NCI-H1092 treated with DMSO at 0.1 percent for 48 hours (cell line): ENCODE results near the gene CYP46A1.
"Not testable (repeated sequence)": the region's sequence is repeated elsewhere in the genome, so short reads cannot be mapped to it uniquely, and the experiment has no call there.

ENCODE experiments used
- DNase-seq: peaks from one replicate; lab custom pipeline; 2025; lab: John Stamatoyannopoulos, UW

The CYP46A1 gene

DNA sequence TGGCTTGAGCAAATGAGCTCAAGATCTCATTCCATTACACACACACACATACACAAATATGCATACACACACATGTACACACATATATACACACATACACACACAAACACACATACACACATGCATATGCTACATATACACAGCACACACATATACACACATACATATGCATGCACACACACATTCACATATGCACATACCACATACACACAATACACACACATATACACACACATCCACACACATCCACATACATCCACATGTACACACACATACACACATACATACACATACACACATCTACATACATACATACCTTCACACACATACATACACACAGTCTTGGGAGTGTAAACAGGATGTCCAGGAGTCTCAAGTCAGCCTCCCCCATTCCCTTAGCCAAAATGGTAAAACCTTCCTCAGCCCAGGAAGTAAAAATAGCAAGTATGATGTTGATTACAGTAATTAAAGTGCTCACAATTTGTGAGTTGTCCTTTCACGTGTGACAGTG, 26.4 kb upstream of the CYP46A1 start:
- DNase-seq: no peak

DNA sequence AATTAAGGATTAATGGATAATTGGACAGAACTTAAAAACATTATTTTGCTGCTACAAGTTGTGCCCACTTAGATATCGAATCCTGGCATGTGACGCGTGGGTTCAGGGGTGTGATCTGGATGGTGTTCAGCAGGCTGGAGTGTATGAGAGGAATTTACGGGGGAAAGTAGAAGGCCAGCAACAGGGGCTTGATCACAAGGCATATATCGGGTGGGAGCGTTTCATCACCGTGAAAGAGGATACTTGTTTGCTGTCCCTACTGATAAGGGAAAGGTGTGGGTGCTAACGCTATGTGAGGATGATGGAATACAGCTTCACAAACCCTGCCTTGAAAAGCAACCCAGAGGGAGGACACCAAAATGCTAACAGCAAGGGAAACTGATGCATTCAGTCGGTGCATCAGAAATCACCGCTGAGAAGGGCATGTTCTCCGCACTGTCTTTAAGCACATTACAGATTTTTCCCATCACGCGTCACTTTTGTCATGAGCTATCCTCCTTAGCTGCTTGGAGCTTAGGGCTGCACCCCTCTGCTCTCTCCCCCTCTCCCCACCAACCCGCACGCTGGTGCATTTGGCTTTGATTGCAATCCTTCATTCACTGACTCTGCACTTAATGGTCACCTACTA, 25.8 kb upstream of the CYP46A1 start:
- no peak for DNase-seq

DNA sequence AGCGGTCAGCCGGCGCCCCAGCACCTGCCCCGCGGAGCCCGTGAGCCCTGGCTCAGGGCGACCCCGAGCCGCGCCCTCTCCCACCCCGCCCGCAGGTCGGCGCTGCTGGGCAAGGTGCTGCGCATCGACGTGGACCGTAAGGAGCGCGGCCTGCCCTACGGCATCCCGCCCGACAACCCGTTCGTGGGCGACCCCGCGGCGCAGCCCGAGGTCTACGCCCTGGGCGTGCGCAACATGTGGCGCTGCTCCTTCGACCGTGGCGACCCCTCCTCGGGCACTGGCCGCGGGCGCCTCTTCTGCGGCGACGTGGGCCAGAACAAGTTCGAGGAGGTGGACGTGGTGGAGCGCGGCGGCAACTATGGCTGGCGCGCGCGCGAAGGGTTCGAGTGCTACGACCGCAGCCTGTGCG, 24.8 kb upstream of the CYP46A1 start:
- DNase-seq: no peak

DNA sequence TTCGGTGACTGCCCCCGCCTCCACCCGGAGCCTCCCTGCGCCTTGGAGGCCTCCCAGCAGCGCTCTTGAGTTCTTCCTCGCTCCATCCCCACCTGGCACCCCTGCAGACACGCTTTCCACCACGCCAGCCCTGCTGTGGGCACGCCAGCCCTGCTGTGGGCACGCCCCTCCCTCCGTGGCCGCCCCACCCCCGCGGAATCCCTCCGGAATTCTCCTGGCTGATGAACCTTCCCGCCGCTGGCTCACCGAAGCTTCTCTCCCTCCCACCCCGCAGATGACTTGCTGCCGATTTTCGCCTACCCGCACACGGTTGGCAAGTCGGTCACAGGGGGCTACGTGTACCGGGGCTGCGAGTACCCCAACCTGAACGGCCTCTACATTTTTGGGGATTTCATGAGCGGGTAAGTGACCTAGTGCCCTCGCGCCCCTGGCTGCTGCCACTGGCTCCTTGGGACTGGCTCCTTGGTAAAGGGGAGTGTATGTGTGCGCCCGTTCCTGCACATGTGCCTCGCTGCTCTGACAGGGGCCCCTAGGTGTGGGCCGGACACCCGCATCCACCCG, 24.0 kb upstream of the CYP46A1 start:
- no peak for DNase-seq

DNA sequence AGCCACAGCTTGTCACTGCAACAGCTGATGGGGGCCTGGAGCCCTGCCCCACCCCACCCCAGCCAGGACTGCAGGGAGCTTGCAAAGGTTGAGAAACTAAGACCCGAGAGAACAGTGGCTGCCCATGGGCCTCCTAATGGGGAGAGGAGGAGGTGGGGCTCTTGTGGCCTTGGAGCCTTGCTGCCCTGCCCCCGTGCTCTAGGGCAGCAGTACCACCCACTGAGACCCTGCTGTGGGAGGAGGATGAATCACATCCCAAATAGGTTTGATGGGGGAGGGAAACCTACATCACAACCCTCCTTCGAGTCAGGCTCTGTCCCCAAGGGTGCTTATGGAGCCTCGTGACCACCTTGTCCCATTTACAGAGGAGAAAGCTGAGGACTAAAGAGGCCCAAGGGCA, 23.3 kb upstream of the CYP46A1 start:
- no peak for DNase-seq

DNA sequence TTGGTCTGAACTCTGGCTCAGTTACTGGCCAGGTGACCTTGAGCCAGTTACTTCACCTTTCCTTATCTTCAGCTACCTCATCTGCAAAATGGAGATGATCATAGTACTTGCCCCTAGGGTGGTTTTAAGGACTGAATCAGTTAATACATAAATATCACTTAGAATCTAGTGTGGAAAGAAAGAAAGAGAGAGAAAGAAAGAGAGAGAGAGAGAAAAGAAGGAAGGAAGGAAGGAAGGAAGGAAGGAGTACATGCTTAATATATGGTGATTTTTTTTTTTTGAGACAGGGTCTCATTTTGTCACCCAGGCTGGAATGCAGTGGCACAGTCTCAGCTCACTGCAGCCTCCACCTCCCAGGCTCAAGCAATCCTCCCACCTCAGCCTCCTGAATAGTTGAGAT, 22.9 kb upstream of the CYP46A1 start:
- not testable (repeated sequence) for DNase-seq

DNA sequence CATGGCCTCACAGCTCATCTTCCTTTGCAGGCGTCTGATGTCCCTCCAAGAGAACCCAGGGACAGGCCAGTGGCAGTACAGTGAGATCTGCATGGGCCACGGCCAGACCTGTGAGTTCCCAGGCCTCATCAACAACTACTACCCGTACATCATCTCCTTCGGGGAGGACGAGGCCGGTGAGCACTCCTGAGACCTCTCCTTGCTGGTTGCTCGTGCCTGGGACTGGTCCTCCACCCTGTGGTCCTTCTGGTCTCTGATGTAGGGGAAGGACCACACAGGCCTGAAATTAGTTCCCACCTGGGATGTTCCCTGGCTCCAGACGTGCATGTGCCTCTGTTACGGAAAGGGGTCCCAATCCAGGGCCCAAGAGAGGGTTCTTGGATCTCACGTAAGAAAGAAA, 21.3 kb upstream of the CYP46A1 start:
- no peak for DNase-seq

DNA sequence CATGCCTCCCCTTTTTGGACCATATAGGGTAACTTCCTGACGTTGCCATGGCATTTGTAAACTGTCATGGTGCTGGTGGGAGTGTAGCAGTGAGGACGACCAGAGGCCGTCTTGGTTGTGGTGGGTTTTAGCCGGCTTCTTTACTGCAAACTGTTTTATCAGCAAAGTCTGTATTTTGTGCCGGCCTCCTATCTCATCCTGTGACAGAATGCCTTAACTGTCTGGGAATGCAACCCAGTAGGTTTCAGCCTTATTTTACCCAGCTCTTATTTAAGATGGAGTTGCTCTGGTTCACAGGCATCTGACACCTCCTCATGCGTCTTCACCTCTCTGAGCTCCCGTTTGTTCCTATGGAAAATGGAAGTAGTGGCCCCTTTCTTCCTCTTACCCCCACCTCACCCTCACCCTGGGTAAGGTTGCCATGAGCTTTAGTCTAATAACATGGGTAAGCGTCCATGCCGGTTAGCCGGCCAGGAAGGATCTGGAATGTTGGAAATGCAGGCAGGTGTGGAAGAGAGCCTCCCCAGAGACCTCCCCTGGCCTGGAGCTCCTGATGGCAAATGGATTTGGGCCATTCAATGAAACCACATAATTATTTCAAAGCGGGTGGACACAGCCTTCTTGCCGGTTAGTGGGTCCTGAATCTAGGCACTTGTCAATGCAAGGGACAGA, 20.6 kb upstream of the CYP46A1 start:
- DNase-seq: no peak

DNA sequence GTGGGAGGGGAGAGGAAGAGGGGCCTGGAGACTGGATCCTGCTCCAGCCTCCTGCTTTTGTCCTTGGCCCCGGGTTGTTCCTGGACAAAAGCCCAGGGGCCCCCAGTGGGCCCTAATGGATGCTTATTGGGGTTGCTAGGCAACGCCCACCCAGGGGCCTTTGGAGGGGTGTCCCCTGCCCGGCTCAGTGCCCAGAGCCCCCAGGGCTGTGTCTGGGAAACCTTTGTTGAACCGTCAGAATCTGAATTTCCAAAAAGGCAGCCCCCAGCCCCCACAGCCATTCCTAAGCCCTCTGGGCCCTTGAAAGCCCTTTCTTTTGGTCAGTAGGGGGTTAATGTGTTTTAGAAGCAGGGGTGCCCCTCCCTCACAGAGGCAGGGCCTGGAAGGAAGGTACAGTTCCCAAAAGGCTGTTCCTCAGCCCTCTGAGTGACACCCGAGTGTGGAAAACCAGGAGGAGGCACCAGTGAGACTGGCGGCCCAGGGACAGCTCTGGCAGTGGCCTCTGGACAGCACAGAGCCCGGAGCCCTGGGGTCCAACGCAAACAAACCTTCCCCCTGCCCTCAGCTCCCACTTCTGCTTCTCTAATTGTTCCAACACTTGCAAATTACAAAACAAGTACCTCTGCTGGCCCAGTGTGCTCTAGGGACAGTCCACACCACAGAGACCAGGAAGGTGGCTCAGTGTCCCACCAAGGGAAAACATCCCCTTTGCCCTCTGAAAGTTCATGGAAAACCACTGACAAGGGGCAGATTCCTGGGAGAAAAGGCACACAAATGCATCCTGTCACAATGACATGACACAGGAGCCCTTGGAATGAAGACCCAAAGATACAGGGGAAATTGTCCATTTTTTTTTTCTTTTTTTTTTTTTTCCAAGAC, 19.8 kb upstream of the CYP46A1 start:
- DNase-seq: no peak

DNA sequence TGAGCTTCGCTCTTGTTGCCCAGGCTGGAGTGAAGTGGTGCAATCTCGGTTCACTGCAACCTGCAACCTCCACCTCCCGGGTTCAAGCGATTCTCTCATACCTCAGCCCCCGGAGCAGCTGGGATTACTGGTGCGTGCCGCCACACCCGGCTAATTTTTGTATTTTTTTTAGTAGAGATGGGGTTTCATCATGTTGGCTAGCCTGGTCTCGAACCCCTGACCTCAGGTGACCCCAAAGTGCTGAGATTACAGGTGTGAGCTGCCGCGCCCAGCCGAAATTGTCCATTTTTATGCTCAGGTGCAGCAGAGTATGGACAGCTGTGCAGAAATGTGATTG, 19.2 kb upstream of the CYP46A1 start:
- no peak for DNase-seq

DNA sequence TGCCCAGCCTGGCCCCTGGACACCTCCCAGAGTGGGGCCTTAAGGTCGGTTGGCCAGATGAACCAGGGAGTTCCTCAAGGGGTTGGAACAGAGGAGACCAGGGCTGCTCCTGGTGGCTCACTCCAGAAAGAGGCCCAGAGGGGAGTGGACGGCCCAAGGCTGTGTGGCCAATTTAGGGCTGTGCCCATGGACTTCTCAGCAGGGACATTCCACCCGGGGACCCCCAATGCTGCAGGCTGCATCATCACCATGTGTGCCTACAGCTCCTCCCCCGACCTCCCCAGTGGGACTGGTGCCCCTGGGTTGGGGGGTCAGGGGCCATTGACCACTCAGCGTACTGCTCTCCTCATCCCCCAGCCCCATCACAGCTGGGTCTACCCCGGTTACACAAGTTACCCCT, 17.6 kb upstream of the CYP46A1 start:
- DNase-seq: no peak

DNA sequence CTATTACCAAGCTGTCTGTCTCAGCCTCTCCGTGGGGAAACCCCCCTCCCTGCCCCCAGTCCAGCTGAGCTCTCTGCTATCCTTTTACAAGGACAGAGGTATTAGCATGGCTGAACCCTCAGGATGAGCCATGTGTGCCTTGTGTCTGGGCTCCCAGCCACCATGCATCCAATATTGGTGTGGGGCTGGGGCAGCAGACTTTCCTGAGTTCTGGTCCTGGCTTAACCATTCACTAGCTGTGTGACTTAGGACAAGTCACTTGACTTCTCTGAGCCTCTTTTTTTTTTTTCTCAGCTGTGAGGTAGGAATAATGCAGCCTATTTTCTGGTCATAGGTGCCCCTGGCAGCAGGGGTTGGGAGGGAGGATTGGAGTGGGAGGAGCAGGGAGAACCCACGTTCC, 17.1 kb upstream of the CYP46A1 start:
- no peak for DNase-seq

DNA sequence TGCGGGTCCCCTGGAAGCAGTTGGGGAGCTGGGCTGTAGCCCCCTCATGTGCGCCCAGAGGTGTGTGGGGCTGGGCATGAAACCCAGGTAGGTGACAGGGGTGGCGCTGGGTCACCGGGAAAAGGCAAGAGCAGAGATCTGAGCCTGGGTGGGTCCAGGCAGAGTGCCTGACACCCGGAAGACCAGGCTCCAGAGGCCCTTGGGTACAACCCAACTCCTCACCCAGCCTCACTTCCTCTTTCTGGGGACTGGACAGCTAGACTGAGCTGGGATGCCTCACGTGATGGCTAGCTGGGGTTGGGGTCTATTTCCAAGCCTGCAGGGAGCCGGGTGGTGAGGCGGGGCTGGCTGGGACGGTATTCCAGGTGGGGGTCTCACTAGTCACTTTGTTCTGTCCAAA, 16.3 kb upstream of the CYP46A1 start:
- no peak for DNase-seq

DNA sequence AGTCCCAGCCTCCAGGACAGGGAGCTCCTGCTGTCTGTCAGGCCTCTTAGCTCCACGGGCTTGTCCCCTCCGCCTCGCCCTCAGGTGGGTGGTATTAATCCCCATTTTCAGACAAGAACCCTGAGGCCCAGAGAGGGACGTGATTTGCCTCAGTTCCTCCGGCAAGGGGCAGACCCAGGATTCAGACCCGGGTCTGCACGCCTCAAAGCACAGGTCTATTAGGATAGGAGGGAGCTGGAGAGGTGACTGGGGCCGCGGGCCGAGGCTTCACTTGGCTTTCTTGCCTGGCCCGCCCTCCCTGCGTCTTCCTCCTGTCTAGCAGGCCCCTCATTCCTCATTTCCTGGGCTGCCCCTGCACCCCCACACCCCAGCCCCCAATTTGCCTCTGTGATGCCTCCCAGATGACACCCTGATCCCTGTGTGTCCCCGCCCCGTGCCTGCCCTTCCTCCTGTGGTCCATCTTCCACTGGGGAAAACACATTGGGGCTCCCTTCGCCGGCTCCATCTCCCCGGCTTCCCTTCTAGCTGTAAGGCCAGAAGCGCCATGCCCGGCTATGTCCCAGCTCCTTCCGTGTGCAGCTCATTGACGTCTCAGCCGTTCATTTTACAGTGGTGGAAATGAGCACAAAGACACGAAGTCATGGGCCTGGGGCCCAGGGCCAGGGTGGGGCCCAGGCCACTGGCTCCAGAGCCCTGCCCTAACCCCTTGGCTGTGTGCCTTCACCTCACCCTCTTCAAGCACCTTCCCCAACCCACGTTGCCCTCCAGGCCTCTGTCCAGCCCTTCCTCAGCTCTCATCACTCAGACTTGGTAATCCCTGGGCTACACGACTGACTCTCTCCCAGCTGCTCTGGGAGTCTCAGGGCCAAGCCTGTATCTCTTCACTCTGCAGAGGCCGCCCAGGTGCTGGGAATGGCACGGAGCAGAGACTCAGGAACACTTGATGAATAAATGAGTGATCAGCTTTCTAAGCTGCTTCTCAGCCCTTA, 15.5 kb upstream of the CYP46A1 start:
- DNase-seq: no peak

DNA sequence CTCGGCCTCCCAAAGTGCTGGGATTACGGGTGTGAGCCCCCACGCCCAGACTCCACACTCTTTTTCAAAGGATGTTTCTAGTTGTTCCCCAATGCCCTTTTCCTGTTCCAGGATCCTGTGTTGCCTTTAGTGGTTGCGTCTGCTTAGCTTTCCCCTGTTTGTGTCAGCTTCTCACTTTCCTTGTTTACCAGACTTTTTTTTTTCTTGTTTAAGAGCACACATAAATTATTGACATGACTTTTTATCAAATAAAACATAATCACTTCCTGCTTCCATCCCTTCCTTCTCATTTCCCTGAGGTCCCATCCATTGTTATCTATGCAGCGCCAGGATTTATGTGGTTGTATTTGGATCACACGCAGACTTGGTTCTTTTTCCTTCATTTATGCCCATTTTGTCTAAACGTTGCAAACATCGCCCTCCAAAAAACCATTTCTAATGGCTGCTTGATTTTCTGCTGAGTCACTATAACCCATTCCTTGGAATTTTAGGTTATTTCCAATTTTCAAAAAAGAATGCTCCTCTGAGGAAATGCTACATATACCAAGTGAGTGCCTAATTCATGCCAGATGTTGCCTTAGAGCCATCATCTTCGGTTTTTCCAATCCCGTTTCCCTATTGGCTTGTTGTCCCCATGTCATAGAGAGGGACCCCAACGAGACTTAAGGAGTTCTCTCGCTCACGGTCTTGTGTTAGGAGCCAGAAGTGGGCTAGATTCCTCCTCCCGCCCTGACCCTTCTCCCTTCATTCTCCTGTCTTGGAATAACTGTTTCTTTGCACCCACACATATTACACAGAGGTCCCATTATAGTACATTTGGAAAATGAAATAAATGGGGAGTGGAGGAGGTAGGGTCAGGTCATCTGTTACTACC, 13.5 kb upstream of the CYP46A1 start:
- DNase-seq: no peak

DNA sequence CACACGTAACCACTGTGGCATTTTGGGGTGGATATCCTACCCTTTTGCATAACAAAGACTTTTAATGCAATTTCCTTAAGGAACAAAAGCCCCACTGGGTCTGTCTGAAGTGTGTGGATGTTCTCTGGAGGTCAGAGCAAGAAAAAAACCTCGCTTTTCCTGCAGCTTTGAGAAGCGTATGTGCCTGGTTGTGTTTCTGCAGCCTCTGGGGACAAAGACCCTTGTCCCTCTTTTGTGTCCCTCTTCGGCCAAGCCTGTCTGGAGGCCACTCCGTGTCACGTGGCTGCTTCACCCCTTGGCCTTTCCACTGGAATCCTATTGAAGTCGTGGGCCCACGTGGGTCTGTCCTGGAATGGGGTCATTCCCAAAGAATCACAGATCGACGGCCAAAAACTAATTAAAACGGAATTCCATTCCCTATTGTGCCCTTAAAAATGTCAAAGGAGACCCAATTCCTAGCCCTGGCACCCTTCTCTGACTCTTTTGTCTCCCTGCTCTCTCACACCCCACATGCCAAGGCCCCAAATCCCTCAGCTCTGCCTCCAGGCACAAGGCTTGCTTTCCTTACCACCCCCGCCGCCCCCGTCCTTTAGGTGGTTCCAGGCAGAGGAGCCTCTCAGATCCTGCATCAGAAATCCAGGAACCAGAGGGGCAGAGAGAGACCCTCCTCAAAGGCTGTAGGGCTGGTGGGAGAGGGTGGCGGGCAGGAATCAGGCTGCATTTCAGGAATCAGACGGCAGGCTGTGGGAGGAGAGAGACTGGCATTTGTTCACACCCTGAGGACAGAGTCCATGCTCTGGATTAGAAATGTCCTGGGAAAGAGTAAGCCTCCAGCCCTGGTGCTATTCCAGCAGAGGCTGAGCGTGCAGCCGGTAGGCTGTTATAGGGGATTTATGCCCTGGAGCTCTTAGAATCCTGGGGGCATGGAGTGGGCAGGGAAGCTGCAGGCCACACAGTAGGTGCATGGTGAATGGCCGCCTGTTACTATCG, 12.6 kb upstream of the CYP46A1 start:
- no peak for DNase-seq

DNA sequence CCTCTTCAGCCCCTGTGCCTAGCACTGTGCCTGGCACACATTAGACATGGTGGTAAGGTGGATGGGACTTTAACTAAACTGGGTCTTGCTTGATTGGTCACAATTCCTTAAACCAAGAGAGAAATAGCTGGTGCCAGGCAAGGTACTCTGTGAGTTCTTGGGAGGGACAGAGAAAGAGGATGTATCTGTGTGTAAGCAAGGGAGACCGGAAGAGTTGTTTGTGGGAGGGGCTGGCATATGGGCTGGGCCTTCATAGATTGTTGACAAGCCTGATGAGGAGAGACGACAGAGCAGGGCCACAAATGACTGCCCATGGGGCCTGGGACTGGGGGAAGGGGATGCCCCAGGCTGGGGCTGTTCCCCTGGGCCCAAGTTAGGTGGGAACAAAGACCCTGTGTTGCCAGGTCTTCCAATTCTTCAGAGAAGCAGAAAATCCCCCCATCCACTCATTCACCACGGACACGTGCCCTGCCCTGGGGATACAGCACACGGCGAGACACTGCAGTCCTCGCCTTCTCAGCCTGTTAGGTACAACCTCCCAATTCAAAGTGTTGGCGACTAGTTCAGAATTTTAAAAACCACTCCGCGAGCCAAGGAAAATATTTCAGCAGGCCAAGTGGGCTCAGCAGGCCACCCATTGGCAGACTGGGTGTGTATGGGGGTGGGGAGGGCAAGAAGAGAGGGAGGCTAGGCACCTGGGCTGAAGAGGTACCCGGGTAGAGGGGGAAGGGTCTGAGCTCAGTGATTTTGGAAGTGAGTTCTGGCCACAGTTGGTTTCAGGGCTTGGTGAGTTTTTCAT, 11.4 kb upstream of the CYP46A1 start:
- DNase-seq: no peak

DNA sequence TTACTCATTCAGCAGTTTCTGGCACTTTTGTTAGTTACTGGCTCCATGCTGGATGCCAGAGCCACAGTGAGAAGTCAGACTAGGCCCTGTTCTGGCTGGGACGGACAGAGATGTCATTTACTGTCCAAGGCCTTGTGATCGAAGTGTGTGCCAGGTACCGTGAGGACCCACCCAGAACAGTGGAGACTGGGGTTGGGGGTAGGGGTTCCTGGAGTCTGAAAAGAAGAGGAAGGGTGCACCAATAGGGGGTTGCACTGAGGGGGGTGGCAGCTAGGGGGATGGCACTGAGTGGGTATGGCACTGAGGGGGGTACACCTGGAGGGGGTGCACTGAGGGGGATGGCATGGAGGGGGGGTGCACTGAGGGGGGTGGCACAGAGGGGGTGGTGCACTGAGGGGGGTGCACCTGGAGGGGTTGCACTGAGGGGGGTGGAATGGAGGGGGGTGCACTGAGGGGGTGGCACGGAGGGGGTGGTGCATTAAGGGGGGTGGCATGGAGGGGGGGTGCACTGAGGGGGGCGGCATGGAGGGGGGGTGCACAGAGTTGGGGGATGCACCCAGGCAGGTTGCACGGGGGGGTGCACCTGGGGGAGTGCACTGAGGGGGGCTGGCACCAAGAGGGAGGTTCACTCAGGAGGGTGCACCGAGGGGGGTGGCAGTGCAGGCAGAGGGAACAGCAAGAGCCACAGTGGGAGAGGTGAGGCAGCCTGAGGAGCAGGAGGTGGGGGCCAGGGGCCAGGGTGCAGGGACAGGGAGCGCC, 10.6 kb upstream of the CYP46A1 start:
- DNase-seq: no peak
